OCI-LY3 (cell line): ENCODE results near the gene LIMA1.

Experiments used
- CTCF ChIP-seq: fragments of 200-600, 300-600 bp; sonication (generic); IDR thresholded peaks from 2 replicates; pipeline ENCODE4 v1.5.1; 2014; ENCODE audit warnings: antibody characterized with exemption, low read length, low read depth
- EZH2phosphoT487 ChIP-seq: fragments of 200-600 bp; shearing (Covaris generic); IDR thresholded peaks from 2 replicates; pipeline ENCODE4 v1.6.1; 2018; ENCODE audit warnings: antibody characterized with exemption, mixed run types, low read depth

GRCh38 chr12:50147281-50147680 is 136.0 kb downstream of the LIMA1 start:
- TF ChIP-seq CTCF (no peak), EZH2phosphoT487 (no peak)
